Type B pancreatic cell (in vitro differentiated cells): ENCODE data around the gene NTN5. TPM values are rescaled to one million over a fixed set of nuclear protein-coding genes. Genes with fewer than 3 reads are reported as not detected.

ENCODE experiments used
- DNase-seq: peaks from one replicate; pipeline ENCODE4 v3.0.0; 2021; ENCODE audit warnings: mixed read lengths; ENCODE audit not compliant: unreplicated experiment; ENCODE audit errors: extremely low spot score
- H3K27ac Mint-ChIP-seq: 2 replicates; pipeline ENCODE4 v1.8.0; 2021; ENCODE audit warnings: mild to moderate bottlenecking, mixed read lengths
- H3K27me3 Mint-ChIP-seq: 2 replicates; pipeline ENCODE4 v1.8.0; 2021; ENCODE audit warnings: mixed read lengths
- H3K36me3 Mint-ChIP-seq: 2 replicates; pipeline ENCODE4 v1.8.0; 2021; ENCODE audit warnings: mixed read lengths
- H3K4me1 Mint-ChIP-seq: one replicate; pipeline ENCODE4 v1.8.0; 2021; ENCODE audit warnings: mixed read lengths; ENCODE audit not compliant: unreplicated experiment
- H3K4me3 Mint-ChIP-seq: 2 replicates; pipeline ENCODE4 v1.8.0; 2021; ENCODE audit warnings: mild to moderate bottlenecking, mixed read lengths
- H3K9me3 Mint-ChIP-seq: 2 replicates; pipeline ENCODE4 v1.8.0; 2021; ENCODE audit warnings: mixed read lengths
- CTCF ChIP-seq: fragments of 200-600 bp; sonication (generic); conservative IDR thresholded peaks from 2 replicates; pipeline ENCODE4 v1.5.0; 2021; ENCODE audit warnings: antibody characterized with exemption, mild to moderate bottlenecking
- total RNA-seq: library from RNA; stranded (reverse); gene quantifications from 2 replicates; pipeline ENCODE4 v1.2.1, GENCODE V29; 2021; ENCODE audit warnings: low replicate concordance

Gene NTN5
- total RNA-seq, 1 donor from 2014 or later: 1.2 TPM

- DNase-seq: no peak
- Mint-ChIP-seq H3K27me3 (no peaks in the 10 kb centered on the region), H3K9me3 (no peaks in the 10 kb centered on the region), H3K4me3 (peak overlapping the region; percentile 97), H3K36me3 (peaks cover 13% of the 10 kb centered on the region), H3K27ac (peak overlapping the region; percentile 99), H3K4me1 (peaks cover 22% of the 10 kb centered on the region)
- no peak for TF ChIP-seq CTCF
Observed at GRCh38 chr19:48616491-48617056, 56.2 kb downstream of the NTN5 start.

GRCh38 chr19:48616041-48616436, 56.8 kb downstream of the NTN5 start:
- DNase-seq: no peak
- no peak for TF ChIP-seq CTCF
- Mint-ChIP-seq H3K27ac (peak overlapping the region; percentile 75), H3K27me3 (no peaks in the 10 kb centered on the region), H3K36me3 (peaks cover 13% of the 10 kb centered on the region), H3K4me3 (peak overlapping the region; percentile 97), H3K9me3 (no peaks in the 10 kb centered on the region), H3K4me1 (peaks cover 19% of the 10 kb centered on the region)

- Mint-ChIP-seq H3K4me1 (peaks cover 19% of the 10 kb centered on the region), H3K27me3 (no peaks in the 10 kb centered on the region), H3K9me3 (no peaks in the 10 kb centered on the region), H3K36me3 (peaks cover 13% of the 10 kb centered on the region), H3K4me3 (peak overlapping the region; percentile 68), H3K27ac (peak overlapping the region; percentile 82)
- DNase-seq: no peak
- no peak for TF ChIP-seq CTCF
Observed at GRCh38 chr19:48615231-48616040, 57.4 kb downstream of the NTN5 start.

GRCh38 chr19:48614436-48615230, 58.2 kb downstream of the NTN5 start, which contains the start of gene FAM83E:
Gene FAM83E (minus strand): TSS chr19:48615076. CDS start chr19:48613372, 1,704 bp downstream.
- no peak for DNase-seq
- Mint-ChIP-seq H3K27ac (peak within 1 kb of the TSS; percentile 82), H3K4me1 (peaks cover 15% of the 10 kb centered on the region), H3K36me3 (peaks cover 13% of the 10 kb centered on the region), H3K9me3 (no peaks in the 10 kb centered on the region), H3K4me3 (peak within 1 kb of the TSS; percentile 68), H3K27me3 (no peaks in the 10 kb centered on the region)
- no peak for TF ChIP-seq CTCF

- no peak for TF ChIP-seq CTCF
- Mint-ChIP-seq H3K27ac (peak overlapping the region; percentile 82), H3K36me3 (peaks cover 13% of the 10 kb centered on the region), H3K4me3 (peak overlapping the region; percentile 65), H3K4me1 (peaks cover 12% of the 10 kb centered on the region), H3K9me3 (no peaks in the 10 kb centered on the region), H3K27me3 (no peaks in the 10 kb centered on the region)
- no peak for DNase-seq
Observed at GRCh38 chr19:48613852-48614435, 58.9 kb downstream of the NTN5 start.
